CD4-positive, alpha-beta T cell treated with Interleukin-4 for 1 hour (primary cell): Measurements from ENCODE around the gene CDKN2B.

Experiments used
- DNase-seq, 2 donors: peaks; one replicate each; pipeline ENCODE4 v3.0.0-alpha.2; 2020 to 2022

The CDKN2B gene

GRCh38 chr9:22033012-22033630 lies 24.0 kb upstream of the CDKN2B start:
- no peak for DNase-seq

GRCh38 chr9:22031655-22032411 lies 22.7 kb upstream of the CDKN2B start:
- DNase-seq: no peak

- no peak for DNase-seq
Measured at GRCh38 chr9:22030101-22030598, 21.0 kb upstream of the CDKN2B start.

- DNase-seq: no peak
Measured at GRCh38 chr9:22029231-22029630, 20.1 kb upstream of the CDKN2B start.

- DNase-seq: no peak
Measured at GRCh38 chr9:22028394-22028793, 19.3 kb upstream of the CDKN2B start.

GRCh38 chr9:22026696-22027095 lies 17.6 kb upstream of the CDKN2B start:
- no peak for DNase-seq

GRCh38 chr9:22022396-22022795 lies 13.3 kb upstream of the CDKN2B start:
- DNase-seq: no peak

GRCh38 chr9:22010866-22011625 lies 1.9 kb upstream of the CDKN2B start:
- DNase-seq: no peak

- DNase-seq: no peak
Measured at GRCh38 chr9:22009506-22009867, 382 bp upstream of the CDKN2B start.

- DNase-seq: no peak
Measured at GRCh38 chr9:22008384-22008716, 755 bp downstream of the CDKN2B start.

GRCh38 chr9:22005702-22006606 lies 3.2 kb downstream of the CDKN2B start:
- DNase-seq: no peak

- DNase-seq: peak in 1 of 2 donors; percentile 38
Measured at GRCh38 chr9:22005021-22005701, 3.9 kb downstream of the CDKN2B start.

- no peak for DNase-seq
Measured at GRCh38 chr9:22002038-22002437, 7.1 kb downstream of the CDKN2B start.

- no peak for DNase-seq
Measured at GRCh38 chr9:21998026-21998425, 11.1 kb downstream of the CDKN2B start.

GRCh38 chr9:21997480-21997879 lies 11.6 kb downstream of the CDKN2B start:
- no peak for DNase-seq

- no peak for DNase-seq
Measured at GRCh38 chr9:21996858-21997257, 12.2 kb downstream of the CDKN2B start.

GRCh38 chr9:21996438-21996837 lies 12.7 kb downstream of the CDKN2B start:
- no peak for DNase-seq

- peak in 1 of 2 donors; percentile 40 for DNase-seq
Measured at GRCh38 chr9:21995666-21996398, 13.3 kb downstream of the CDKN2B start.

- peak; percentile 88 to 89 for DNase-seq
Measured at GRCh38 chr9:21995006-21995665, 14.0 kb downstream of the CDKN2B start.

- DNase-seq: peak; percentile 42 to 61
Measured at GRCh38 chr9:21994556-21995005, 14.5 kb downstream of the CDKN2B start, which contains the start of gene CDKN2B-AS1. Gene CDKN2B-AS1 (plus strand): TSS chr9:21994791.
